HFF-Myc (cell line): ENCODE data around the gene RCSD1.

ENCODE experiments used
- DNase-seq: peaks from one replicate; pipeline ENCODE4 v3.0.0-alpha.2; 2011; ENCODE audit warnings: low read depth; ENCODE audit errors: extremely low read depth
- H3K4me3 ChIP-seq: replicated peaks from 2 replicates; pipeline ENCODE4 v1.5.1; 2011; ENCODE audit warnings: low read depth, mild to moderate bottlenecking, control low read depth, low read length
- CTCF ChIP-seq: IDR thresholded peaks from 2 replicates; pipeline ENCODE4 v1.5.1; 2012; ENCODE audit warnings: mild to moderate bottlenecking, low read depth, low read length, control low read depth; ENCODE audit errors: missing control alignments

The RCSD1 gene

DNA sequence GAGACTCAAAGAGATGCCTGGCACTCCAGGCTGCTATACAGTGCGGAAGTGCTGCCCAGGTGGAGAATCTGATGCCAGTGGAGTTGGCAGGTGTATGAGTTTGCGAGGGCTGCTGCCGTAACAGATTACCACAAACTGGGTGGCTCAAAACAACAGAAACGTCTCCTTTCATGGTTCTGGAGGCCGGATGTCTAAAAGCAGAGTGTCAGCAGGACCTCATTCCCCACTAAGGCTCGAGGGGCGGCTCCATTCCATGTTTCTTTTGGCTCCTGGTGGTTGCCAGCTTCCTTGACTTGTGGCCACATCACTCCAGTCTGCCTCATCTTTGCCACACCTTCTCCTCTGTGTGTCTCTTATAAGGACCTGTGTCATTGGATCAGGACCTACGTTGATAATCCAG, 10.0 kb downstream of the RCSD1 start:
- no peak for DNase-seq
- no peak for TF ChIP-seq CTCF
- H3K4me3 ChIP-seq = no peak overlapping the region

- no peak overlapping the region for H3K4me3 ChIP-seq
- no peak for DNase-seq
- TF ChIP-seq CTCF = no peak
These were observed 11.9 kb downstream of the RCSD1 start for GRCh38 chr1:167641786-167642500.

- DNase-seq = no peak
- no peak for TF ChIP-seq CTCF
- H3K4me3 ChIP-seq = no peak overlapping the region
These were observed 12.4 kb downstream of the RCSD1 start for GRCh38 chr1:167642501-167642826.

DNA sequence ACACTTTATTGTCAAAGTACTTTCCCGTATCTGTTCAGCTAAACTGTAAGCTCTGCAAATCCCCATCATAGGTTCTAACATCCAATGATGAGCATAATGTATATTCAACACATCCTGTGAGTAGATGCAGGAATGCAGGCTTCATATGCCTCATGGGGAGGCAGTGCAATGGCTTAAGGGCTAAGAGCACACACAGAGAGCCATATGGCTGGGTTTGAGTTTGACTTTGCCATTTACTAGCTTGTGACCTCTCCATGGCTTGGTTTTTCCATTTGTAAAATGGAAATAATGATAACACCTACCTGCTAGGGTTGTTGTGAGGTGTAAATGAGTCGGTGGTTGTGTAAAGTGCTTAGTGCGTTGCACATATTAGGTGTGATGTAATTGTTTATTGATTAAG, 13.4 kb downstream of the RCSD1 start:
- no peak for TF ChIP-seq CTCF
- DNase-seq = no peak
- no peak overlapping the region for H3K4me3 ChIP-seq

DNA sequence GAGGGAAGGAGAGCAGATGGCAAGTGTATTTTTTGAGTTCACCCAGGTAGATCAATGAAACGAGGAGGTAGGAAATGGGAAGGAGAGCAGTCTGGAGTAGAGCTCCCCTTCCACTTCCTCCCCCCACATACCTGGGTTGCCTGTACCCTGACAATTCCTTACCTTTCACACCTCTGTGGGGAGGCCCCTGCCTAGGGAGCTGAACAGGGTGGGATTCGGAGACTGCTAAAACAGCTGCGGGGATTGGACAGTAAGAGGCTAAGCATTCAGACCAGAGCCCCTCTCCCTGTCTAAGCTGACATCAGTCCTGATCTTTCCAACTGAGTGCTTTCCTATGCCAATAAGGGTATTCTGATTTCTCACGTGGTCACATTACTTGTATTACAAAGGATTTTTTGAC, 14.5 kb downstream of the RCSD1 start:
- H3K4me3 ChIP-seq = no peak overlapping the region
- no peak for DNase-seq
- TF ChIP-seq CTCF = no peak

GRCh38 chr1:167645140-167645541, 15.1 kb downstream of the RCSD1 start:
- TF ChIP-seq CTCF = no peak
- DNase-seq = no peak
- no peak overlapping the region for H3K4me3 ChIP-seq

DNA sequence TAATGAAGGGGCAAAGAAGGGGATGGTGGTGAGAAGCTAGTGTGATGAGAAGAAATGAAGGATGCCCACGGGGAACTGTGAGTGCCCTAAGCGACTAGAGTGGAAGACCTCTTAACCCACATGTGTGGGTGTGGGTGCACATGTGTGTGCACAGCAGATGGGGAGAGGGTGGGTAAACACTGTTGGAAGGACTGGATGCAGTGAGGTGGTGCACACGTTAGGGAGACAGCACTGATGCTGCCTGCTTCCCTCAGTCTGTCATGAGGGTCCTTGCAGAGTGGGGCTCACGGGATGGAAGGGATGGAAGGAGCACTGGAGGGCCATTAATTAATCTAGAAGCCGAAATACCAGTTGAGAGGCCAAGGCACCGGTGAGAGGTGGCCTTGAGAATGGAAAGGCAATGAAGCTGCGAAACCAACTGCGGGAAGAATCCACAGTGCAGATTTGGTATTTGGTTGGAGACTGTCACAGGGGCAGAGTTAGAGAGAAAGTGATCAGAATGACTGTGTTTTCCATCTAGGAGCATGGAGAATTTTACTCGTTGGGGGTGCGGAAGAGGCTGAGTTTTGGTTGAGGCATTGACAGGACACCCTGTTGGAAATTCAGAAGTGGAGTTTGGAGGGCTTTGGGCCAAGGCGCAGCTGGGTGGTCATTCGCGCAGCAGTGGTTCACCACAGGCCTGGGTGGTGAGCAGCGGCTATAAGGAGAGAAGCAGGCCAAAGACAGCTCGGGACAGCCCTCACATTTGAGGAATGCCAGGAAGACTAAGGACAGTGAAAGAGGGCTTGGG, 15.8 kb downstream of the RCSD1 start:
- DNase-seq = no peak
- TF ChIP-seq CTCF = no peak
- no peak overlapping the region for H3K4me3 ChIP-seq
